GM12878 (cell line): ENCODE results near the gene MAD1L1. TPM values are rescaled to one million over a fixed set of nuclear protein-coding genes. Genes with fewer than 3 reads are reported as not detected.

Source experiments
- ATAC-seq: fragments of 200-7000 bp; cut with Tn5 transposase; 3 replicates; pipeline ENCODE4 v1.9.1; 2020; ENCODE audit warnings: mild to moderate bottlenecking, moderate library complexity
- BruUV-seq: library from RNA; stranded (reverse); fragments of 400-500 nt; replicated peaks from 2 replicates; lab custom pipeline; 2021; lab: Mats Ljungman, UMichigan
- CTCF ChIA-PET: fragments of 300-600 bp; sonication (Branson Sonifier 250); formaldehyde crosslinking; extraction: SDS; loops from one replicate; lab custom pipeline; 2021; ENCODE audit warnings: inconsistent platforms; lab: Yijun Ruan, JAX
- POLR2A ChIA-PET: fragments of 350-600 bp; formaldehyde crosslinking; extraction: SDS; loops from one replicate; lab custom pipeline; 2021; ENCODE audit warnings: inconsistent platforms; lab: Charles Lee
- RAD21 ChIA-PET: fragments of 300-600 bp; sonication (Branson Sonifier 250); formaldehyde crosslinking; loops from one replicate; lab custom pipeline; 2023; ENCODE audit warnings: antibody characterized with exemption; ENCODE audit not compliant: unreplicated experiment; lab: Charles Lee
- SMC1A ChIA-PET: fragments of 300-600 bp; sonication (Branson Sonifier 250); formaldehyde crosslinking; loops from one replicate; lab custom pipeline; 2023; ENCODE audit not compliant: unreplicated experiment, uncharacterized antibody; lab: Charles Lee
- DNase-seq: peaks from one replicate; pipeline ENCODE4 v3.0.0-alpha.2; 2011; ENCODE audit warnings: low read depth, low spot score
- FAIRE-seq: peaks from 3 replicates; lab custom pipeline; 2011; peaks lifted over from hg19 to GRCh38; lab: Jason Lieb, UNC
- H2AFZ ChIP-seq: 2 replicates; pipeline ENCODE4 v1.6.0; 2011; ENCODE audit warnings: low read depth, low read length, control low read depth; ENCODE audit not compliant: control insufficient read depth
- H3K27ac ChIP-seq: 2 replicates; pipeline ENCODE4 v1.5.1; 2011; ENCODE audit warnings: control low read depth; ENCODE audit not compliant: control insufficient read depth, insufficient read depth
- H3K27me3 ChIP-seq, 2 experiments: replicated peaks in 1 of 2; 2 replicates each; pipeline versions ENCODE4 v1.6.0 to v1.6.1; 2011; ENCODE audit warnings: low read length in 1 of 2; ENCODE audit not compliant: control insufficient read depth in 2 of 2, insufficient read depth in 2 of 2
- H3K36me3 ChIP-seq, 2 experiments: 2 replicates each; pipeline ENCODE4 v1.5.1; 2011; ENCODE audit warnings: low read length in 1 of 2; ENCODE audit not compliant: control insufficient read depth in 2 of 2, insufficient read depth in 2 of 2
- H3K4me1 ChIP-seq: 2 replicates; pipeline ENCODE4 v1.6.1; 2011; ENCODE audit warnings: mild to moderate bottlenecking, low read length, moderate library complexity, mixed read lengths; ENCODE audit not compliant: control insufficient read depth, insufficient read depth
- H3K4me2 ChIP-seq: 2 replicates; pipeline ENCODE4 v1.6.0; 2011; ENCODE audit warnings: control low read depth; ENCODE audit not compliant: control insufficient read depth, insufficient read depth
- H3K4me3 ChIP-seq: fragments of 200-600 bp; sonication (generic); 2 replicates; pipeline ENCODE4 v1.5.1; 2016
- H3K79me2 ChIP-seq: 2 replicates; pipeline ENCODE4 v1.6.0; 2011; ENCODE audit warnings: low read length; ENCODE audit not compliant: control insufficient read depth, insufficient read depth
- H3K9ac ChIP-seq: 2 replicates; pipeline ENCODE4 v1.8.0; 2011; ENCODE audit warnings: low read length, control low read depth, mixed read lengths; ENCODE audit not compliant: control insufficient read depth, insufficient read depth
- H3K9me3 ChIP-seq: replicated peaks from 3 replicates; pipeline ENCODE4 v1.5.1; 2011; ENCODE audit warnings: mild to moderate bottlenecking, low read length; ENCODE audit not compliant: control insufficient read depth, insufficient read depth
- H4K20me1 ChIP-seq: 2 replicates; pipeline ENCODE4 v1.6.0; 2011; ENCODE audit not compliant: control insufficient read depth, insufficient read depth
- CHD4 ChIP-seq: fragments of 200-600 bp; sonication (generic); IDR thresholded peaks from 2 replicates; pipeline ENCODE4 v1.6.1; 2016; ENCODE audit warnings: mild to moderate bottlenecking
- ETV6 ChIP-seq, 2 experiments: fragments of 450-650 bp in 1 of 2; IDR thresholded peaks in 1 of 2; conservative IDR thresholded peaks in 1 of 2; 2 replicates each; pipeline ENCODE4 v1.6.1; 2014; ENCODE audit warnings: antibody characterized with exemption in 1 of 2, borderline replicate concordance in 1 of 2, low read depth in 1 of 2, mild to moderate bottlenecking in 1 of 2, moderate library complexity in 1 of 2
- GABPA ChIP-seq: IDR thresholded peaks from 2 replicates; pipeline ENCODE4 v1.6.1; 2014; ENCODE audit warnings: antibody characterized with exemption, low read depth, mild to moderate bottlenecking, inconsistent platforms
- MEF2A ChIP-seq: IDR thresholded peaks from 2 replicates; pipeline ENCODE4 v1.6.1; 2011; ENCODE audit warnings: low read depth, mild to moderate bottlenecking, low read length, moderate library complexity; ENCODE audit not compliant: insufficient read depth
- PKNOX1 ChIP-seq: fragments of 450-650 bp; IDR thresholded peaks from 2 replicates; pipeline ENCODE4 v1.6.1; 2016; ENCODE audit warnings: mild to moderate bottlenecking
- RFX5 ChIP-seq: IDR thresholded peaks from 2 replicates; pipeline ENCODE4 v1.6.1; 2011; ENCODE audit warnings: low read depth, low read length, improper control_type of control experiment
- SP1 ChIP-seq: IDR thresholded peaks from one replicate; pipeline ENCODE4 v1.6.1; 2011; ENCODE audit warnings: low read depth, low read length
- WGBS: methylation state at CpG from one replicate; pipeline ENCODE4 v1.1.6; 2016; ENCODE audit warnings: low lambda C conversion rate; ENCODE audit not compliant: insufficient replicate concordance, insufficient coverage; ENCODE audit errors: missing lambda C conversion rate; 5-methylcytosine and 5-hydroxymethylcytosine counted together
- in situ Hi-C: fragments of 300-500 bp; cut with MboI; formaldehyde crosslinking; loops from 9 replicates; pipeline ENCODE4 v1.14.3; 2018; ENCODE audit warnings: mixed read lengths
- intact Hi-C: fragments of 100-400 bp; cut with micrococcal nuclease; formaldehyde crosslinking; loops from one replicate; pipeline ENCODE4 v1.14.2; 2022; ENCODE audit not compliant: unreplicated experiment
- polyA plus RNA-seq, 11 experiments: library from polyadenylated mRNA; depleted of rRNA in 4 of 11; unstranded in 6 of 11; stranded (reverse) in 5 of 11; fragments of >200 nt; fragmentation: Nextera tagmentation in 4 of 11; fragmentation: Illumina TruSeq in 1 of 11; extraction: Ambion mirVana in 4 of 11; extraction: Trizol in 1 of 11; gene quantifications; 1 replicate in 1 of 11; 2 replicates in 10 of 11; pipeline versions ENCODE4 v1.2.1 to v1.2.3, GENCODE V29; 2011 to 2016; ENCODE audit warnings: inconsistent platforms in 2 of 11, missing spikeins in 2 of 11, low read depth in 1 of 11
- total RNA-seq, 4 experiments: library from RNA; depleted of rRNA in 3 of 4; stranded (reverse); fragments of >200 nt in 3 of 4; fragmentation: Illumina TruSeq in 1 of 4; extraction: Trizol in 1 of 4; gene quantifications; 2 replicates each; pipeline versions ENCODE4 v1.2.1 to v1.2.3, GENCODE V29; 2013 to 2021
- TF ChIP-seq, protein P1 (sequence below): fragments of 450-650 bp; IDR thresholded peaks from 2 replicates; pipeline ENCODE4 v1.6.1; 2017; ENCODE audit warnings: antibody characterized with exemption, mild to moderate bottlenecking, moderate library complexity
- TF ChIP-seq, protein P2 (sequence below): fragments of 450-650 bp; IDR thresholded peaks from 2 replicates; pipeline ENCODE4 v1.6.1; 2017; ENCODE audit warnings: borderline replicate concordance

MAD1L1 gene
- total and polyA plus RNA-seq, 10 of the 15 experiments (the other 5 are each of a cell fraction or from before 2014, with no cell fraction given): 2.2 to 76.8 (median 38.3) TPM

DNA sequence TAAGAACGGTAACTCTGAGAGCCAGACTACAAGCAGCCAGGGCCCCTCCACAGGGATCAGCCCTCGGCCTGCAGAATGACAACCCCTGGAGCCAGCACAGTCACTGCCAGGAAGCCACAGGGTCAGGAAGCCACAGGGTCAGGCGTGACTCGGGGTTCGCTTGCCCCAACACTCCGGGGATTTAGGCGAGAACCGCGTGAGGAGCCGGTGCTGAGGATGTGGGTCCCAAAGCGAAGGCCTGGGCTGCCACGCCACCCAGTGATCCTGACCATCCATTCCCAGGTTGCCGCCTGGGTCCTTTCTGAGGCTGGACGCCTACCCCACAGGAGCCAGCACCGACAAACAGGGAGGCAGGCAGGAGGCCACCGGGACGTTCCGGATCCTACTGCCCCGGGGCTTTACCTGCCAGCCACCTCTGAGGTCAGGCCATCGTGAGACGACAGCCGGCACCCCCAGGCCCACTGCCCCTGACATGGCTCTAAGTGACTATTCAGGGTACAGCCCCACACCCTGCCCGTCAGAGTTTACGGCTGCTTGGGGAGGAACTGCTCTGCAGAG lies 334.0 kb downstream of the MAD1L1 start (continued):
- TF ChIP-seq SP1 (no peak), ETV6 (conservative IDR thresholded peaks at IDR 0.05 in 1 of 2, IDR thresholded peaks at IDR 0.05 in 1 of 2; ENCODE audit: borderline replicate concordance in 1 of 2, low read depth in 1 of 2) (no peak), RFX5 (no peak), MEF2A (no peak)

- no peak overlapping the region for H3K9ac ChIP-seq
- no peak for ATAC-seq
Measured at GRCh38 chr7:1897861-1898627, 334.7 kb downstream of the MAD1L1 start.

More at GRCh38 chr7:1897861-1898627, 334.7 kb downstream of the MAD1L1 start:
- no peaks in the 10 kb centered on the region for H3K4me1 ChIP-seq
- H3K36me3 ChIP-seq: peaks cover 0 to 6% of the 10 kb centered on the region in 2 experiments; a peak in 3 of 4 replicates
- no peak overlapping the region for H2AFZ ChIP-seq
- CTCF ChIA-PET: no interaction called here
- no peak for DNase-seq
- BruUV-seq: no TSS peak
- FAIRE-seq: no peak
- SMC1A ChIA-PET: no interaction called here
- TF ChIP-seq, protein P1, sequence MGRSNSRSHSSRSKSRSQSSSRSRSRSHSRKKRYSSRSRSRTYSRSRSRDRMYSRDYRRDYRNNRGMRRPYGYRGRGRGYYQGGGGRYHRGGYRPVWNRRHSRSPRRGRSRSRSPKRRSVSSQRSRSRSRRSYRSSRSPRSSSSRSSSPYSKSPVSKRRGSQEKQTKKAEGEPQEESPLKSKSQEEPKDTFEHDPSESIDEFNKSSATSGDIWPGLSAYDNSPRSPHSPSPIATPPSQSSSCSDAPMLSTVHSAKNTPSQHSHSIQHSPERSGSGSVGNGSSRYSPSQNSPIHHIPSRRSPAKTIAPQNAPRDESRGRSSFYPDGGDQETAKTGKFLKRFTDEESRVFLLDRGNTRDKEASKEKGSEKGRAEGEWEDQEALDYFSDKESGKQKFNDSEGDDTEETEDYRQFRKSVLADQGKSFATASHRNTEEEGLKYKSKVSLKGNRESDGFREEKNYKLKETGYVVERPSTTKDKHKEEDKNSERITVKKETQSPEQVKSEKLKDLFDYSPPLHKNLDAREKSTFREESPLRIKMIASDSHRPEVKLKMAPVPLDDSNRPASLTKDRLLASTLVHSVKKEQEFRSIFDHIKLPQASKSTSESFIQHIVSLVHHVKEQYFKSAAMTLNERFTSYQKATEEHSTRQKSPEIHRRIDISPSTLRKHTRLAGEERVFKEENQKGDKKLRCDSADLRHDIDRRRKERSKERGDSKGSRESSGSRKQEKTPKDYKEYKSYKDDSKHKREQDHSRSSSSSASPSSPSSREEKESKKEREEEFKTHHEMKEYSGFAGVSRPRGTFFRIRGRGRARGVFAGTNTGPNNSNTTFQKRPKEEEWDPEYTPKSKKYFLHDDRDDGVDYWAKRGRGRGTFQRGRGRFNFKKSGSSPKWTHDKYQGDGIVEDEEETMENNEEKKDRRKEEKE: no peak
- TF ChIP-seq, protein P2, sequence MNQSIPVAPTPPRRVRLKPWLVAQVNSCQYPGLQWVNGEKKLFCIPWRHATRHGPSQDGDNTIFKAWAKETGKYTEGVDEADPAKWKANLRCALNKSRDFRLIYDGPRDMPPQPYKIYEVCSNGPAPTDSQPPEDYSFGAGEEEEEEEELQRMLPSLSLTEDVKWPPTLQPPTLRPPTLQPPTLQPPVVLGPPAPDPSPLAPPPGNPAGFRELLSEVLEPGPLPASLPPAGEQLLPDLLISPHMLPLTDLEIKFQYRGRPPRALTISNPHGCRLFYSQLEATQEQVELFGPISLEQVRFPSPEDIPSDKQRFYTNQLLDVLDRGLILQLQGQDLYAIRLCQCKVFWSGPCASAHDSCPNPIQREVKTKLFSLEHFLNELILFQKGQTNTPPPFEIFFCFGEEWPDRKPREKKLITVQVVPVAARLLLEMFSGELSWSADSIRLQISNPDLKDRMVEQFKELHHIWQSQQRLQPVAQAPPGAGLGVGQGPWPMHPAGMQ: no peak
- TF ChIP-seq CHD4 (no peak), PKNOX1 (no peak), GABPA (no peak)
- in situ Hi-C loops (no loop called here), intact Hi-C loops (no loop called here)
- H3K79me2 ChIP-seq: no peaks in the 10 kb centered on the region
- WGBS: 92% methylated on average over 38 of the region's 40 CpGs
- H3K4me3 ChIP-seq: no peak overlapping the region
- no peaks in the 10 kb centered on the region for H4K20me1 ChIP-seq
- POLR2A ChIA-PET: no interaction called here
- no peak overlapping the region for H3K4me2 ChIP-seq
- no peak overlapping the region for H3K27ac ChIP-seq
- no peaks in the 10 kb centered on the region for H3K27me3 ChIP-seq
- H3K9me3 ChIP-seq: no peaks in the 10 kb centered on the region
- RAD21 ChIA-PET: no interaction called here
